Skeletal muscle cell (primary cell): Measurements from ENCODE around the gene EIF5.

ENCODE experiments used
- DNase-seq: peaks from one replicate; pipeline ENCODE4 v3.0.0-alpha.2; 2010; ENCODE audit warnings: low read depth
- H3K4me3 ChIP-seq: 2 replicates; pipeline ENCODE4 v1.5.1; 2011; ENCODE audit warnings: low read depth, mild to moderate bottlenecking, control low read depth, low read length, moderate library complexity

Gene EIF5

DNA sequence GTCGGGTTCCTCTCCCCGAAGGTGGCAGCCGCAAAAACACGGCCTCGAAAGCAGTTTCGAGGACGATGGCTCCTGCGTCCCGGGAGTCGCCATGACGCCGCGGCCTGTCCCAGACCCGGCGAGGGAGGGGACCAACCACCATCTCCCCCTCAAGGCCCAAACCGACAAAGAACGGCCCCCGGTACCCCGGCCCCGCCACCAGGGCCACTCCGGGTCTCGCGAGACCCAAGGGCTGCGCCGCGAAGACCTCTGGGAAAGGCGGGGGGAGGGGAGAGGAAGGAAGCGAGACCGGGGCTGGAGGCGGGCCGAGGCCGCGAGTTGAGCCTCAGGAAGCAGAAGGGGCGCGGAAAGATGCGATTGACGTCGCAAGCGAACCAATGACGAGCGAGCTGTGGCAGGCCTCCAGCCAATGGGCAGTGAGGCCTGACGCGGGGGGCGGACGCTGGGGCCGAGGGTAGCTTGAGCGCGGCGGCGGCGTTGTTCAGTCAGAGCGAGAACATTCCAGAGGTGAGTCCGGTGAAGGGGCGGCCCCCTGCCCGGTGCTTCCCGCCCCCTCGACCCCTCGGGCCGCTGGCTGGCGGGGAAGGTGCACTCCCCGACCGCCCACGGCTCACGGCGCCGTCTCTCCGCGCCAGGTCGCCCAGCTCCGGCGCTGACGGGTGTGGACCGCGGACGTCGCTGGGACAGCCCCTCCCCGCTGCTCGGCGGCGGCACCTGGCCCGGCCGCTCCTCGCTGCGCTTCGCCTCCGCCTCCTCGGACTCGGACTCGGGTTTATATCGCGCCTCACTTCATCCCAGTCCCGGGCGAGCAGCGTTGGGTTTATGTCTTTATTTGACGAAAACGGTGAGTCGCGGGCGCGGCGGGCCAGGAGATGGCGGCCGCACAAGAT is at the start of gene EIF5:
Gene EIF5 (plus strand): TSS at position 484 of the 890 bp plus-strand sequence. CDS start 1,624 bp downstream, outside the sequence.
- H3K4me3 ChIP-seq: peak within 1 kb of the TSS; percentile 70
- peak; percentile 95 for DNase-seq

DNA sequence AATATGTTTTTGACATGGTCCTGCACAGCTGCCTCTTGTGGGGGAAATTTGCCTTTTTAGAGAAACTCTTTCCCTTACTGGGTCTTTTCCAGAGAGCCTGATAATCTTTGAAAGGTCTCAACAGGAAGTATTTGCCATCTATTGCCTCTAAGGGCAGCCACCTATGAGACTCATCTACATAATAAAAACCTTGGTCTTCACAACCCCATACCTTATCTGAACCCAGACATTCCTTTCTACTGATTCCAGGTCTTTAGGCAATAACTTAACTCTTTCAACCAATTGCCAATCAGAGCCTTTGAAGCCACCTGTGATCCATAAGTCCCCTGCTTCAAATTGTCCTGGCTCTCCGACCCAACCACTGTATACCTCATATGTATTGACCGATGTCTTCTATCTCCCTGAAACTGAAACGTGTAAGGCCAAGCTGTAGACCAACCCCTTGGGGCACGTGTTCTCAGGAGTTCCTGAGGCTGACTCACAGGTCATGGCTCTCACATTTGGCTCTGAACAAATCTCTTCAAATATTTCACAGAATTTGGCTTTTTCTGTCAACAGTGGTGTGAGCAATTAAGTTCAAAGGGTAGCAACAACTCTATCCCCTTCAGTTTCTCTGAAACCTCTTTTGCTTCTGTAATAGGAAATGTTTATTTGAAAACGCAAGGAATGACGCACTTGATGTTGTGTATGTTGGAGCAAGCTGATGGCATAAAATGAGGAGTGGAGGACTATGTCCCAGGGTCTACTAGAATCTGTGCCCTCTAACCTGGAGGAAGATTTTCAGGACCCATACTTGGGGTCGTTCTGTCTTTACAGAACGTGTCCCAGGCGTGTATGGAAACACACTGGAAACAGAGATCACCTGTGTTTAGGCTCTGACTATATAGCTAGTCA is 49.2 kb upstream of the EIF5 start:
- no peak for DNase-seq
- H3K4me3 ChIP-seq: no peak overlapping the region

DNA sequence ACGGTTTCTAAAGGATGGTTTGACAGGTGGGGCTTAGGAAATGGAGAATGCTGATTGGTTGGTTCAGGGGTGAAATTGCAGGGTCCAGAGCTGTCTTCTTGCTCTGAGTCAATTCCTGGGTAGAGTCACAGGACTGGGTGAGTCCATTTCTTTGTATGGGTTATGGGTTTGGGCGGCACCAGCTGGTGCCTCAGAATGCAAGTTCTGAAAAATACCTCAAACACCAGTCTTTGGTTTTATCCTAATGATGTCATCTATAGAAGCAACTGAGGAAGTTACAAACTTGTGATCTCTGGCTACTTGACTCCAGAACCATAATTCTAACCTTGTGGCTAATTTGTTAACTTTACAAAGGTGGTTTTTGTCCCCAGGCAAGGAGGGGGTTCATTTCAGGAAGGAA is 47.6 kb upstream of the EIF5 start:
- no peak overlapping the region for H3K4me3 ChIP-seq
- DNase-seq: no peak

DNA sequence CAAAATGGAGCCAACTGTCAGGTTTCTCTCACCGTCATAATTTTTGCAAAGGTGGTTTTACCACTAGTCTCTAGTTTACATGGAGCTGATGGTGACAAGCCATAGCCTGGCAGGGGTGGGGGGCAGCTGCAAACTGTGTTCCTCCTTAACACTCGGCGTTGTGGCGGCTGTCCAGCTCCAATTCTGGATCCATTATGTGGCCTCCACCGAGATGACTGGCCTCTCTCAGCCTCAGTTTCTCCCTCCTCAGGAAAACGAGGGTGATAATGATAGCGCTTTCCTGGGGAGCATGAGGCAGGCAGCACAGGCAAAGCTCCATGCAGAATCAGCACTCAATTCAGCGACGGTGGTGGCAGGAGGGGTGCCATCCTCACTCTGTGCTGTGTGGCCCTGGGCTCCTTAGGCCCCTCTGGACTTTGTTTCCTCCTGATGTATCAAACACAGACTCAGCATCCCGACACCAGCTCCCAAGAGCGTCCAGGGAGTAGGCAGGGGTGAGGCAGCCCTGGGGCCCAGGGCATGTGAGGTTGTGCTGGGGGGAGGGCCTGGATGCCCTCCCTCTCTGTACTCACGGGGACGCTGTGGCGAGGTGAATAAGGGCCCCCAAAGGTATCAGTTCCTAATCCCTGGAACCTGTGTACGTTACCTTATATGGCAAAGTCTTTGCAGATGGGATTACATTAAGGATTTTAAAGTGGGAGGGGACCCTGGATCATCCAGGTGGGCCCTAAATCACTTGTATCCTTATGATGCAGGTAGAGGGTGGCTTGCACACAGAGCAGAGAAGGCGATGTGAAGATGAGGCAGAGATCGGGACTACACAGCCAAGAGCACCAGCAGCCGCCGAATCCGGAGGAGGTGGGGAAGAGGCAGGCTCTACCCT is 46.8 kb upstream of the EIF5 start:
- no peak for DNase-seq
- H3K4me3 ChIP-seq: no peak overlapping the region

DNA sequence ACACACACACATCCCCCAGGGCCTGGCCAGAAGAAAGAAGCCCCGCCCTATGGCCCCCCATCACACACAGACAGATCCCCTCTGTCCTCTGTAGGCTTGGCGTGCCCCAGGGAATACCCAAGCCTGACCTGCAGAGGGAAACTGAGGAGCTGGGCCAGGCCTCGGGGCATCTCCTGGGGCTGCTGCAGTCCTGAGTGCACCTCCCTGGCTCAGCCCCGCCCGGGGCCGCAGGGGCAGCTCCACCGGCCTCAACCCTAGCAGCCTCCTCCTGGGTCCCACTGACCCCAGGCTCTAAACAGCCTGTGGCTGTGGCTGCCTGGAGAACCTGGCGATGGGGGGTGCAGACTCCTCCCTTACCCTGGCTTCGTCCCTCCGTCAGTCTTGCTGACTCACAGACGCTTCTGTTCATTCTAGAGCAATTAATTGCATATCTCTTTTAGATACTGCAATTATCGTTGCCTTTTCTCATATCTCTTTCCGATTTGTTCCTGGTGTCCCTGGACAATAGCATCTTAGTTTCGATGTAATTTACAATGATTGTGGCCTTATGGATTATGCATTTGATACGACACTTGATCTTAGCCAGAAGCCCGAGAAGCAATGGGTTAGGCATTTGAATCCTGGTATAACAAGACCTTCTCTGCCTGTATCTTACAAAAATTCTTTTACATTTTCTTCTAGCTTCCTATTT is 45.8 kb upstream of the EIF5 start:
- DNase-seq: no peak
- no peak overlapping the region for H3K4me3 ChIP-seq

DNA sequence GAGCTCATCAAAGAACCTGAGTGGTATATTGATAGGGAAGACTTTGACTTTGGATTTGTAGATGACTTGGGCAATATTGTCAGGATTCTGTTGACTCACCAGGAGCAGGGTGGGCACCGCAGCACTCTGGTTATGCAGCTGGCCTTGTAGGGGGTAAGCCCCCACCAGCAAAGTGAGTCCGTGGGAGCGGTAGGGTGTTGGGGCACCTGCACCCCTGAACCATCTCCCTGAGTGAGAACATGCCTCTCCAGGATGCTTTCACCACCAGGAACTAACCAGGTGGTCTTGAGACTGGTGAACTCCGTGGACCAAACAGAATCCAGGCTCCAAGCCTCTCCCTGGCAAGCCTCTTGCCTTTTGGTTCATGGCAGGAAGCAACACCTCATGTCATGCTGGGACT is 44.0 kb upstream of the EIF5 start:
- no peak overlapping the region for H3K4me3 ChIP-seq
- DNase-seq: no peak

DNA sequence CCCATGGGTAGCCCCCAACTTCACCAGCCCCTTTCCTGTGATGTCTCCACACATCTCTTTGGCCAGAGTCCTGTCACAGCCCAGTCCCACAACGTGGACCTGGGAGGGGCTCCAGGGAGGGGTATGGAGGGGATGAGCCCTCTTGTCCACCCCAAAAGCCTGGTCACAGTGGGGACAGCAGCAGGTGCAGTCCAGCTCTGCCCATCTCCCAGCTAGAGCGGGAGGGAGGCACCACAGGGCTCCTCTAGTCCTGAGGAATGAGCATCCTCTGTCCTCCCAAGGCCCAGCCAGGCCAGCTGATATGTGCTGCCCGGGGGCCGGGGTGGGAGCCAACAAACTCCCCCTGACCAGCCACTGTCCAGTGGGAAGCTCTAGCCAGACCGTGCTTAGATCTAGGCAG is 43.5 kb upstream of the EIF5 start:
- DNase-seq: no peak

DNA sequence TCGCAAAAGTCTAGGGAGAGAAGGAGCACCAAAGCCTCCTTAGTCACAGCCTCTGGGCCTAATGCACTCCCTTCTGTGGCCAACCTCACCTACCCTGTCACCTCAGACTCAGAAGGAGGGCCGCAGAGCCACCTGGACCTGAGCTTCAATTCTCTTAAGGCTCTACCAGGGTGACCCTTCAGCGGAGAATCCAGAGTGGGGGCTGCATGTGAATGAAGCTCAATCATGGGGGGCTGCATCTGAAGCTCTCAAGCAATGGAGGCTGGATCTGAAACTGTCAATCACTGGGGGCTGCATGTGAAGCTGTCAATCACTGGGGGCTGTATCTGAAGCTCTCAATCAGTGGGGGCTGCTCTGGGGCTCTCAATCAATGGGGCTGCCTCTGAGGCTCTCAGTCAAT is 43.1 kb upstream of the EIF5 start:
- H3K4me3 ChIP-seq: no peak overlapping the region
- no peak for DNase-seq

More for the DNA sequence above, 43.5 kb upstream of the EIF5 start:
- no peak overlapping the region for H3K4me3 ChIP-seq

DNA sequence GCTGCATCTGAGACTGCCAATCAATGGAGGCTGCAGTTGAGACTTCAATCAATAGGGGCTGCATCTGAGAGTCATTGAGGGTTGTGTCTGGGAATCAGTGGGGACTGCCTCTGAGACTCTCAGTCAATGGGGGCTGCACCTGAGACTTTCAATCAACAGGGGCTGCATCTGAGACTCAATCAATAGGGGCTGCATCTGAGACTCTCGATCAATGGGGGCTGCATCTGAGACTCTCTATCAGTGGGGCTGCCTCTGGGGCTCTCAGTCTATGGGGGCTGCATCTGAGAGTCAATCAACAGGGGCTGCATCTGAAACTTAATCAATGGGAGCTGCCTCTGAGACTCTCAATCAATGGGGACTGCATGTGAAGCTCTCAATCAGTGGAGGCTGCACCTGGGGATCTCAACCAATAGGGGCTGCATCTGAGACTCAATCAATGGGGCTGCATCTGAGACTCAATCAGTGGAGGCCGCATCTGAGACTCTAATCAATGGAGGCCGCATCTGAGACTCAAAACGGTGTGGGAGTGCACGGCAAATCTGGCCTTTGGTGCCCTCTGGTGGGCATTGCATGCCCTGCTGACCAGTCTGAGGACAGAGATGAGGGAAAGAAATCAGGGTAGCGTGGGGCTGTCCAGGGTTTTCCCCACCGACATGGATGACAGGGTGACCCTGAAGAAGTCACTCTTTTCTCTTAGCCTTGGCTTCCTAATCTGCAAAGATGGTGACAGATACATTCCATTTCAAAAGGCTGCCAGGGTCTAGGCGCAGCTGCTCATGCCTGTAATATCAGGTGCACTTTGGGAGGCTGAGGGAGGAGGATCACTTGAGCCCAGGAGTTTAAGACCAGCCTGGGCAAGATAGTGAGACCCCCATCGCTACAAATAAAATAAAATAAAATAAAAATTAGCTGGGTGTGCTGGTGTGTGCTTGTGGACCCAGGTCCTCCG is 41.3 kb upstream of the EIF5 start:
- DNase-seq: no peak
- no peak overlapping the region for H3K4me3 ChIP-seq

DNA sequence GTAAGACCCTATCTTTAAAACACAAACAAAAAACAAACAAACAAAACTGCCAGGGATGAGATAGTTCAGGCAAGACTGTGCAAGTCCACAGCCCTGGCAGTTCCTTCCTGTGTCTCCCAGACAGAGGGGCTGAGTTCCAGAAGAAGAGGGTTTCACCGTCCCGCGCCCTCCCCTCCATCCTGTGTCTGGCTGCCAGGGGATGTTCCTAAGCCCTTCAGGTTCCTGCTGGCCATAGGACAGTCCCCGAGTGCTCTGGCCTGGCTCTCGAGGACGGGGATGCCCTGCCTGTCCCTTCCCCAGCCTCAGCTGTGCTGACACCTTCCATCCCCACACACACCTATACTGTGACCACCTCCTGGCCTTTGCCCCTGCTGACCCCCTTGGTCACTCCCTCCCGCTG is 40.6 kb upstream of the EIF5 start:
- DNase-seq: no peak
- no peak overlapping the region for H3K4me3 ChIP-seq

DNA sequence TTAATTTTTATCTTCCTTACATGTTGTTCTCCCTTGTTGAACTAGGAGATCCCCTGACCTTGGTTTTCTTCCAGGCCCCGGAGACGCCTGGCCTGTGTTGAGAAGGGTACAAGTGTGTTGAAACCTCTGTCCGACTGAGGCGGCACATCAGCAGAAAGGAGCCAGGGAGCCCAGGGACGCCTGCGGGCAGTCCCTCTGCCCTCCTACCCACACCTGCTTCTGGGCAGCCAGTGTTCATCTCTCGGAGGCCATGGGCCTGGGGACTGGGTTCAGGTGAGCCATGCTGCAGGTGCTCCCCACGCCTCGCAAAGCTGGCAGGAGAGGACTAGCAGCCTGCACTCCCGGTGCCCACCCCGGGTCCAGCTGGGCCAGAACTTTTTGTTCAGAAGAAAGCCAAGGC is 39.9 kb upstream of the EIF5 start:
- no peak for DNase-seq
- no peak overlapping the region for H3K4me3 ChIP-seq

DNA sequence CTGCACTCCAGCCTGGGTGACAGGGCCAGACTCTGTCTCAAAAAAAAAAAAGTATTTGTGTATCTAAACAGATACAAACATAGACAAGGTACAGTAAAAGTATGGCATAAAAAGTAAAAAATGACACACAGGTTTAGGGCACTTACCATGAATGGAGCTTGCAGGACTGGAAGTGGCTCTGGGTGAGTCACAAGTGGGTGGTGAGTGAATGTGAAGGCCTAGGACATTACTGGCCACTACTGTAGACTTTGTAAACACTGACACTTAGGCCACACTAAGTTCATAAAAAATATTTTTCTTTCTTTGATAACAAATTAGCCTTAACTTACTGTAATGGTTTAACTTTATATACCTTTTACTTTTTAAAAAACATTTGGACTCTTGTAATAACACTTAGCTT is 38.0 kb upstream of the EIF5 start:
- no peak overlapping the region for H3K4me3 ChIP-seq
- no peak for DNase-seq

DNA sequence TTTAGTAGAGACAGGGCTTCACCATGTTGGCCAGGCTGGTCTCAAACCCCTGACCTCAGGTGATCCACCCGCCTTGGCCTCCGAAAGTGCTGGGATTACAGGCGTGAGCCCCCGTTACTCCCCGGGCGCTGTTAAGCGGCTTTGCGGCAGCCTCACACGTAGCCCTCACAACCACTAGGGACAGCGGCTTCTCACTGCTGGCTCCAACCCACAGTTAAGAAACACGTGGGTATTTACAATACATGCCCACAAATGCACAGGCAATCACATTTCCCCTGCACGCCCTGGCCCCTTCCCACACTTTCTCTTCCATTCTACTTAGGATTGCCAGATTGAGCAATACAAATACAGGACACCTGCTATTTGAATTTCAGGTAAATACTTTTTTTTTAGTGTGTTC is 37.0 kb upstream of the EIF5 start:
- DNase-seq: no peak
- H3K4me3 ChIP-seq: no peak overlapping the region

DNA sequence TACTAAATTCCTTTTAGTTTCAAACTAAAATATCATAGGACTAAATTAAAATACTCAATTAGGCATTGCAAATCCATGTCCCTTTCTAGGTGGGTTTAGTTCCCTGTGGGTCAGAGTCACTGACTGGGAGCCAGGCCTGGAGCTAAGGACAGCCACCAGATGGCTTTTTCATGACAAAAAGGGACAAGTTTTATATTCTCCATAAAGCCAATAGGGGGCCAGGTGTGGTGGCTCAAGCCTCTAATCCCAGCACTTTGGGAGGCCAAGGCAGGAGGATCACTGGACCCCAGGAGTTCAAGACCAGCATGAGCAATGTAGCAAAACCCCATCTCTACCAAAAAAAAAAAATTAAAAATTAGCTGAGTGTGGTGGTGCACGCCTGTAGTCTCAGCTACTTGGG is 35.4 kb upstream of the EIF5 start:
- DNase-seq: no peak

DNA sequence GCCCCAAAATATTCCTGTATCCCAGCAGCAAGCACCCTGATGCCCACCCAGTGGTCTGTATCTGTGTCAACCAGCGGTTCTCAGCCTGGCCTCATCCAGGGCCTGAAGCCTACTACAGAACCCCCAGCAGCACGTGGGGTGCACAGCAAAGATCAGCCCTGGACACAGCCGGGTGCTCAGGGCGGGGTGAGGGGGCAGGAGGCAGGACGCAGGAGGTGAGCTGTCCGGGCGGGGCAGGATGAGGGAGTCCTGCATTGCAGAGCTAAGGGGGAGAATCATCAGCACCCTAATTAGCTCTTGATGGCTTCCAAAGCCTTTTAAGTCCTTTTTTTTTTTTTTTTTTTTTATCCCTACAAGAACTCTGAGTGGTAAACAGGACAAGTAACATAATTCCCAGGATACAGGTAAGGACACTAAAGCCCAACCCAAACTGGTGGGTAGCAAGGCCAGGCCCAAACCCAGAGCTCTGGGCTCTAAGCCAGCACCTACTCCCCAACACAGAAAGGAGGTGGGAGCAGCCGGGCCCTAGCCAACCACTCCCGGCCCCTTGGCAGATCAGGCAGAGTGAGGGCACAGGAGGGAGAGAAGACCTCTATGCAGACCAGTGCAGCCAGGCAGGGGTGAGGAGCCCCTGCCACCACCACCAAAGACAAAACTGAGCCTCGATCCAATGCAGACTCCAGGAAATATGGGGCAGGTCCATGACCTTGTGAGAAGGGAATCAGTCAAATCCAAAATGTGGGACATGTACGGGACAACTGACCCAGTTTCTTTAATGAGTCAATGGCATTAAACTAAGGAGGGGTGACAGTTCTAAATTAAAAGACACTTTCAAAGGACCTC is 32.3 kb upstream of the EIF5 start:
- DNase-seq: no peak
- no peak overlapping the region for H3K4me3 ChIP-seq

More for the DNA sequence above, 35.4 kb upstream of the EIF5 start:
- no peak overlapping the region for H3K4me3 ChIP-seq

DNA sequence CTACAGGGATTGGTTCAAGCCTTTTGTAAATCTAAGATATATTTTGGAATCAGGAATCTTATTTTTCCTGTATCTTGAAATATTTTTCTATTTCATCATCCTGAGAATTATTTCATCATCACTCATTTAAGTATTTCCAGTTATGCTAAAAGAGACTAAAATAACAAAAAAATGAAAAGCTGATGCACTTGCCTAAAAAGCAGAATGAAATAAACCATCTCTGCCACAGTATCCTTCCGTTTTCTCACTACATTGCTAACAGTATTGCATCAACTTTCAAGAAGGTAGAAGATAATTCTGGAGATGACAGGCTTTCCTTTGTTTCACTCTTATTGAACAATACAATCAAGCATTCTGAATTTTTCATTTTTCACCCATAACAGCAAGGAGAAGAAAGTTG is 31.1 kb upstream of the EIF5 start:
- no peak overlapping the region for H3K4me3 ChIP-seq
- DNase-seq: no peak

DNA sequence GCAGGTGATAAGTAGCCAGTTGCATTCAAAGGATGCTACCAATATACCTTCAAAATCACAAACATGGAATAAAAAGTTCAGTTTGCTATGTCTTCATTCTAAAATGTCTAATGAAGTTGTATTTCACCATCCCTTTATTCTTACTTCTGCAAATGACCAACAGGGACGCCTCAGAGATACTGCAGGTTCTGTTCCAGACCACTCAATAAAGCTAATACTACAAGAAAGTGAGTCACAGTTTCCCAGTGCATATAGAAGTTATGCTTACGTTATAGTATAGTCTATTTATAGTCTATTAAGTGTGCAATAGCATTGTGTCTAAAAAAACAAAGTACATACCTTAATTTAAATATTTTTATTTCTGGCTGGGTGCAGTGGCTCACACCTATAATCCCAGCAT is 29.3 kb upstream of the EIF5 start:
- no peak for DNase-seq
- no peak overlapping the region for H3K4me3 ChIP-seq
